HK-2 (cell line): Measurements from ENCODE around the gene XYLT1.

Experiments
- DNase-seq: peaks from one replicate; pipeline ENCODE4 v3.0.0-alpha.2; 2018; ENCODE audit not compliant: unreplicated experiment

XYLT1 gene

GRCh38 chr16:17228048-17228707 lies 242.6 kb downstream of the XYLT1 start:
- no peak for DNase-seq

- DNase-seq = no peak
Observed at GRCh38 chr16:17227278-17227677, 243.5 kb downstream of the XYLT1 start.

- no peak for DNase-seq
Observed at GRCh38 chr16:17225541-17225940, 245.2 kb downstream of the XYLT1 start.

- no peak for DNase-seq
Observed at GRCh38 chr16:17224879-17225281, 245.9 kb downstream of the XYLT1 start.

GRCh38 chr16:17224350-17224749 lies 246.4 kb downstream of the XYLT1 start:
- no peak for DNase-seq

DNA sequence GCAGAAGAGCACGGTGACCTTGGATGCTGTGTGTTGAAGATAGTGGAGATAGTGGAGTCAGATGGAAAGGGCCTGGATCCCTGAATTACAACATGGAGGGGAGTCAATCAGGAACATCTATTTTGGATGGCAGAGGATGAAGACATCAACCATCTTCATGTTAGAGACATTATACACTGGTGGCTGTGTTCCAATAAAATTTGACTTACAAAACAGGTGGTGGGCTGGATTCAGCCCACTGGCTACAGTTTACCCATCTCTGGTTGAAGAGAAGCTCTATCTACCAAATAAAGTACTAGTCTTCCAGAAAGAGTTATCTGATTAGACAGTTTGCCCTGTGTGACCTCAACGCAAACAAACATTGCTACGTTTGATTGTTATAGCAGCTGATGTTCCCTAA lies 247.2 kb downstream of the XYLT1 start:
- DNase-seq = no peak

- DNase-seq = no peak
Observed at GRCh38 chr16:17222871-17223401, 247.8 kb downstream of the XYLT1 start.

DNA sequence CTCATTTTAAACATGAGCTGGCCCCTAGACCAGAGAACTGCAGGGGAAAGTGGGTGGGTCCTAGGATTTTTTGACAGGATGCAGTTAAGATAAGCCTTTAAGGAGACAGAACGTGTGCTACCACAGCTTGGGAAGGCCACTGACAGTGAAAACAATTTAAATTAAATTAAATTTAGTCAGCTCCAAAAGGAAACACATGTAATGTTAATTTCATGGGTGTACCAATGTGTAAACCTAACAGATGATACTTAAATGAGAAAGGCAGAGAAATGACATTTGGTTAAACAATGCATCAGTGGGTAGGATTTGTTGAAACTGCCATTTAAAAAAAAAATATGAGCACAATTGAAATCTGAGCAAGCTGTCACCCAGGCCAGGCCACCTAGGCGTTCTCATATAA lies 250.8 kb downstream of the XYLT1 start:
- no peak for DNase-seq

DNA sequence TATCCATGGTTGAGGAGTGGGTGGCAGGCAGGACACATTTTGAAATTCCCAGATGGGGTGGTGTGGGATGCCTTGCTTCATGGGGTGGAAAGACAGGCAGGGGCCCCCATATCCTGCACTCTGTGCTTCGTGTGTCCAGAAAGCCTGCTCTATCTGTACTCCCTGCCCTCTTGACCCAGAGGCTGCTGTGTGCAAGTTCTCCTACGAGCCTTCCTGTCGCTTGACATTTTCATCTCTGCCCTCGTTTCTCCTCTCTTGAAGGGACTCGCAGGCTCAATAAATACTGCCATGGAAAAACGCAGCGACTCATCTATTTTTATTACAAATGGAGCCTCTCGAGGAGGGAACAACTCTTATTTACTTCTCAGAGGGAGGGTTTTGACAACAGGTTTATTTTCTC lies 254.8 kb downstream of the XYLT1 start:
- no peak for DNase-seq

- DNase-seq = no peak
Observed at GRCh38 chr16:17215306-17215705, 255.5 kb downstream of the XYLT1 start.

GRCh38 chr16:17213974-17214373 lies 256.8 kb downstream of the XYLT1 start:
- DNase-seq = no peak

DNA sequence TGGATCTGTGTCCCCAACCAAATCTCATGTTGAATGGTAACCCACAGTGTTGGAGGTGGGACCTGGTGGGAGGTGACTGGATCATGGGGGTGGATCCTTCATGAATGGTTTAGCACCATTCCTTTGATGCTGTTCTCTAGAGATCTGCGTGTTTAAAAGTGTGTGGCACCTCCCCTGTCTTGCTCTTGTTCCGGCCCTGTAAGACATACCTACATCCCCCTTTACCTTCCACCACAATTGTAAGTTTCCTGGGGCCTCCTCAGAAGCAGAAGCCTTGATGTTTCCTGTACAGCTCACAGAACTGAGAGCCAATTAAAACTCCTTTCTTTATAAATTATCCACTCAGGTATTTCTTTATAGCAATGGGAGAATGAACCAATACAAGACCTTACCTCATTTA lies 257.7 kb downstream of the XYLT1 start:
- no peak for DNase-seq

DNA sequence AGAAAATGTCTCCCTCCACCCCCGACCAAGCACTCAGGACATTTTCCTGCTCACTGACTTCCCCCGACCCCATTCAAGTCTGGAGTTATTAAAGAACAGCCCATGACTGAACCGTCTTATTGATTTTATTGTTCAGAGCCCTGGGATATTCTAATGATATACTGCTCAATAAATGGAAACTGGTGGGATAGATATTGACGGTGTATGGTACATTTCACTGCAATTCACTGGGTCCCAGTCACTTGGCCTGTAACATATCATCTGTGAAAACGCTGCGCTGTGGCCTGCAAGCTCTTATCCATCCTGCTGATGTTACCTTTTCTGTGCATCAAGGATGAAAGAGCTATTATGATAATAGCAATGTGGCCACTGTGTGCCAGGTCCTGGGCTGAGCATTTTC lies 258.2 kb downstream of the XYLT1 start:
- no peak for DNase-seq

DNA sequence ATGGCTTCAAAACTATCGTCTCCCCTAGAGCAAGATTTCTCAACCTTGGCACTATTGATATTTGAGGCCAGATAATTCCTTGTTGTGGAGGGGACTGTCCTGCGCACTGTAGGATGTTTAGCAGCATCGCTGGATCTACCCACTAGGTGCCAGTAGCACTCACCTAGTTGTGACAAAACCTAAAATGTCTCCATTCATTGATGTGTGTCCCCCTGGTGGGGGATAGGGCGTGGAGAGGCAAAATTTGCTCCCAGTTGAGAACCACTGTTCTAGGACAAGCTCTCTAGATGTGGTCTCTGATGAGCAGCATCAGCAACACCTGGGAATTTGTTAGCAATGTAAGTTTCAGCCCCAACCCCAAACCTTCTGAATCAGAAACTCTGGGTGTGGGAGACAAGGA lies 259.0 kb downstream of the XYLT1 start:
- no peak for DNase-seq

DNA sequence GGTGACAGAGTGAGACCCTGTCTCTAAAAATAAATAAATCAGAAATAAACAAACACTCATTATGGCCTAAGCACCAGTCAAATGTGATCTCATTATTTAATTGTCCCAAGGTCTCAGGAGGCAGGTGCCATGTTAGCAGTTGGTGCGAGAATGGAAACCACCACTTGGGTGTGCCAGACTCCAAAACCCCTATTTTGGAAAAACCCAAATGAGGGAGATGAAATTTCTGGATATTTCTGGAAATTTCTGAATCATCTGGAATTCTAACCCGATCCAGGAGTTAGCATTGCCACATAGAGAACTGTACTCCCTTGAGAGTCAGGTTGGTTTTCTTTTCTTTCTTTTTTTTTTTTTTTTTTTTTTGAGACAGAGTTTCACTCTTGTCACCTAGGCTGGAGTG lies 264.0 kb downstream of the XYLT1 start:
- DNase-seq = no peak

GRCh38 chr16:17205279-17206211 lies 265.2 kb downstream of the XYLT1 start:
- DNase-seq = no peak

- DNase-seq = no peak
Observed at GRCh38 chr16:17204644-17205043, 266.1 kb downstream of the XYLT1 start.

- no peak for DNase-seq
Observed at GRCh38 chr16:17204206-17204605, 266.6 kb downstream of the XYLT1 start.

GRCh38 chr16:17203424-17203823 lies 267.3 kb downstream of the XYLT1 start:
- DNase-seq = no peak

GRCh38 chr16:17199135-17199534 lies 271.6 kb downstream of the XYLT1 start:
- no peak for DNase-seq

DNA sequence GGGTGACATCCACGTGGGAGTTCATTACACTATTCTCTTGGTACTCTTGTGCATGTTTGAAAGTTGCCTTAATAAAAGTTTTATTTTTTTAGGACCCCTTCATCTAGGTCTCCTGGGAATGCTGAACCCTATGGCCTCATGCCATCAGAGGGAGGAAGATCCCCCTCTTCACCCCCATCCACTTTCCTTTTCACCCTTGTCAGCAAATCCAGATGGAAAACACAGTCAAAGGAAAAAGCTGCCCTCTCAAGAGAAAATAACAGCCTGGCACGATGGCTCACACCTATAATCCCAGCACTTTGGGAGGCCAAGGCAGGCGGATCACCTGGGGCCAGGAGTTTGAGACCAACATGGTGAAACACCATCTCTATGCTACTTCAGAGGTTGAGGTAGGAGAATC lies 274.2 kb downstream of the XYLT1 start:
- no peak for DNase-seq

GRCh38 chr16:17194190-17194780 lies 276.5 kb downstream of the XYLT1 start:
- DNase-seq = peak; percentile 4
